Ramos (cell line): ENCODE data around the gene CCNL1.

ENCODE experiments used
- in situ Hi-C: fragments of 300-500 bp; cut with MboI; formaldehyde crosslinking; loops from one replicate; pipeline ENCODE4 v1.14.3; 2022; ENCODE audit warnings: low sequenced_read_pairs; ENCODE audit not compliant: unreplicated experiment

The CCNL1 gene

GRCh38 chr3:157173343-157173742, 13.4 kb upstream of the CCNL1 start:
- in situ Hi-C loops, result loop anchor here (25.0 kb wide), 2 partner anchors 939 to 1311 kb away; partner anchors contain the start of genes GMPS, RSRC1, SHOX2 and SLC33A1

GRCh38 chr3:157172746-157173145, 12.8 kb upstream of the CCNL1 start:
- in situ Hi-C loops, result loop anchor here (25.0 kb wide), 2 partner anchors 940 to 1310 kb away; partner anchors contain the start of genes GMPS, RSRC1, SHOX2 and SLC33A1

- in situ Hi-C loops, result loop anchor here (25.0 kb wide), 2 partner anchors 941 to 1309 kb away; partner anchors contain the start of genes GMPS, RSRC1, SHOX2 and SLC33A1
Measured at GRCh38 chr3:157170861-157171260, 10.9 kb upstream of the CCNL1 start.

GRCh38 chr3:157167371-157168042, 7.6 kb upstream of the CCNL1 start:
- in situ Hi-C loops, result loop anchor here (25.0 kb wide), 2 partner anchors 945 to 1305 kb away; partner anchors contain the start of genes GMPS, RSRC1, SHOX2 and SLC33A1

GRCh38 chr3:157166561-157166960, 6.6 kb upstream of the CCNL1 start:
- in situ Hi-C loops, result loop anchor here (25.0 kb wide), 2 partner anchors 946 to 1304 kb away; partner anchors contain the start of genes GMPS, RSRC1, SHOX2 and SLC33A1

- in situ Hi-C loops, result loop anchor here (25.0 kb wide), 2 partner anchors 946 to 1304 kb away; partner anchors contain the start of genes GMPS, RSRC1, SHOX2 and SLC33A1
Measured at GRCh38 chr3:157166115-157166514, 6.2 kb upstream of the CCNL1 start.

- in situ Hi-C loops, result loop anchor here (25.0 kb wide), 2 partner anchors 949 to 1301 kb away; partner anchors contain the start of genes GMPS, RSRC1, SHOX2 and SLC33A1
Measured at GRCh38 chr3:157163217-157163953, 3.4 kb upstream of the CCNL1 start.

- in situ Hi-C loops, result loop anchor here (25.0 kb wide), 2 partner anchors 950 to 1300 kb away; partner anchors contain the start of genes GMPS, RSRC1, SHOX2 and SLC33A1
Measured at GRCh38 chr3:157162620-157163019, 2.7 kb upstream of the CCNL1 start.

- in situ Hi-C loops, result loop anchor here (25.0 kb wide), 2 partner anchors 951 to 1299 kb away; partner anchors contain the start of genes GMPS, RSRC1, SHOX2 and SLC33A1
Measured at GRCh38 chr3:157160658-157161424, 894 bp upstream of the CCNL1 start.

- in situ Hi-C loops, result loop anchor here (25.0 kb wide), 2 partner anchors 953 to 1297 kb away; partner anchors contain the start of genes GMPS, RSRC1, SHOX2 and SLC33A1
Measured at GRCh38 chr3:157159037-157159761, 748 bp downstream of the CCNL1 start.

GRCh38 chr3:157157836-157158235, 2.1 kb downstream of the CCNL1 start:
- in situ Hi-C loops, result loop anchor here (25.0 kb wide), 2 partner anchors 954 to 1296 kb away; partner anchors contain the start of genes GMPS, RSRC1, SHOX2 and SLC33A1

GRCh38 chr3:157156837-157157635, 2.9 kb downstream of the CCNL1 start:
- in situ Hi-C loops, result loop anchor here (25.0 kb wide), 2 partner anchors 955 to 1295 kb away; partner anchors contain the start of genes GMPS, RSRC1, SHOX2 and SLC33A1

- in situ Hi-C loops, result loop anchor here (25.0 kb wide), 2 partner anchors 957 to 1293 kb away; partner anchors contain the start of genes GMPS, RSRC1, SHOX2 and SLC33A1
Measured at GRCh38 chr3:157155591-157155990, 4.4 kb downstream of the CCNL1 start.

- in situ Hi-C loops, result loop anchor here (25.0 kb wide), 2 partner anchors 958 to 1292 kb away; partner anchors contain the start of genes GMPS, RSRC1, SHOX2 and SLC33A1
Measured at GRCh38 chr3:157154563-157155330, 5.2 kb downstream of the CCNL1 start.

GRCh38 chr3:157152930-157153329, 7.0 kb downstream of the CCNL1 start:
- in situ Hi-C loops, result loop anchor here (25.0 kb wide), 2 partner anchors 959 to 1291 kb away; partner anchors contain the start of genes GMPS, RSRC1, SHOX2 and SLC33A1

- in situ Hi-C loops, result loop anchor here (25.0 kb wide), 2 partner anchors 960 to 1290 kb away; partner anchors contain the start of genes GMPS, RSRC1, SHOX2 and SLC33A1
Measured at GRCh38 chr3:157152438-157152837, 7.5 kb downstream of the CCNL1 start.

- in situ Hi-C loops, result loop anchor here (25.0 kb wide), 2 partner anchors 961 to 1289 kb away; partner anchors contain the start of genes GMPS, RSRC1, SHOX2 and SLC33A1
Measured at GRCh38 chr3:157151627-157152026, 8.3 kb downstream of the CCNL1 start.
